GM19043 (cell line): Measurements from ENCODE around the gene OR4K14.
"Not testable (repeated sequence)": the region's sequence is repeated elsewhere in the genome, so short reads cannot be mapped to it uniquely, and the experiment has no call there.

ENCODE experiments used
- ATAC-seq: cut with Tn5 transposase; IDR thresholded peaks from one replicate; pipeline ENCODE4 v1.9.1; 2021; ENCODE audit warnings: low read depth; ENCODE audit not compliant: unreplicated experiment

OR4K14 gene, protein sequence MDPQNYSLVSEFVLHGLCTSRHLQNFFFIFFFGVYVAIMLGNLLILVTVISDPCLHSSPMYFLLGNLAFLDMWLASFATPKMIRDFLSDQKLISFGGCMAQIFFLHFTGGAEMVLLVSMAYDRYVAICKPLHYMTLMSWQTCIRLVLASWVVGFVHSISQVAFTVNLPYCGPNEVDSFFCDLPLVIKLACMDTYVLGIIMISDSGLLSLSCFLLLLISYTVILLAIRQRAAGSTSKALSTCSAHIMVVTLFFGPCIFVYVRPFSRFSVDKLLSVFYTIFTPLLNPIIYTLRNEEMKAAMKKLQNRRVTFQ

DNA sequence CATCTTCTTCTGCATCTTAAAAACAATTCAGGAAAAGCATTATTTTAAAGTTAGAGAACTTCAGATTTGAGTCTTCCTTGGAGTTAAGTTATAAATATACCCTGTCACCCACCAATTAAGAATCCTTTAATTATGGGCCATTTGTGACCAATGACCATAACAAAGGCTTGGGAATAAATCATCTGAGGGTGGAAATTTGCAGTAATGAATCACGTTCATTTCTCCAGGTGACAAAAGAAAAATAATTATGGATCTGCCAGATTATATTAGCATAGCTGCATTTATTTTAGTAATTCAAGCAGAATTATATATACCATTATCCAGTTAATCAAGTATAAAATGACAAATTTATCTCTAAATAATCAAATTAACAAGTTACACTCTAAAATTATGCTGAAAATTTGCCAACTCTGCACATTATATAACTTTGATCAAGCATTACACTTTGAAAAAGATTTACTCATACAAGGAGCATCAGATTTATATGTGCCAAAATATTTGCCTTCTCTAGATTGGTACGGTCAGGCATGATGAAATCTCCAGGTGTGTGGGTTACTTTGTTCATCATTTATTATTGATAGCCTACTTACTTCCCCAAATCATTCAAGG is at the start of gene OR4K14:
Gene OR4K14, minus strand, starts transcription at position 51 of the 609 bp plus-strand sequence. CDS start 4,114 bp downstream, outside the sequence.
- no peak for ATAC-seq

DNA sequence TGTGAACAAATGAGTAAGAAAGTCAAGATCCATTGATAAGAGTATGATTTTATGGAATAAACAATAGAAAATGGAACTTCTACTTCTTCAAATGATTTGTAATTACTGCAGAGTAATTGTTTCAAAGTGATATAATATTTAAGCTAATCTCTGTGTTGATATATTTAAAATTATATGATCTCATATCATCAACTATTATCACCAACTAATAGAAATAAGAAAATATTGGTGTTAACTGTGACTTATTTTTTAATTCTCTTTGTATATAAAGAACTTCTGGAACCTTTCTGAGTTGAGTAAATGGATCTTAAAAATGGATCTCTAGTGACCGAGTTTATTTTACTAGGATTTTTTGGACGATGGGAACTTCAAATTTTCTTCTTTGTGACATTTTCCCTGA is 40.6 kb upstream of the OR4K14 start, which contains the start of gene OR4L1:
Gene OR4L1, plus strand, starts transcription at position 301 of the 400 bp plus-strand sequence. Its CDS starts 0 bp downstream, at position 301.
- no peak for ATAC-seq

DNA sequence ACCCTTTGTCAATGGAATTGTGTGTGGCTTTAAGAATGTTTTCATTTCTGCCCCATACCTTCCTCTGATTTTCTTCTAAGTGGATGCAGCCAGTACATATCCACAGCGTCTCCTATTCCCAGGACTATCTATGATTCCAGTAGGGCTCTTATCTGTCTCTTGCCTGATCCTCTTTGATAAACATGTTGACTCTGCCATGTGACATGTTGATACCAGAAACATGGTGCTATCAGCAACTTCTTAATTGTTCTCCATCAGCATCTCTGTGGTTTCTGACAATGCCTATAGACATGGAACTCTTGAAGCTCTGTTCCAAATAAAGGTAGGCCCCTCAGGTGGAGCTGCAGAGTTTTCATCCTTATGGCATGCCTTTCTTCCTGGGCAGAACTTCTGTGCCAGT is 29.1 kb upstream of the OR4K14 start:
- ATAC-seq = no peak

DNA sequence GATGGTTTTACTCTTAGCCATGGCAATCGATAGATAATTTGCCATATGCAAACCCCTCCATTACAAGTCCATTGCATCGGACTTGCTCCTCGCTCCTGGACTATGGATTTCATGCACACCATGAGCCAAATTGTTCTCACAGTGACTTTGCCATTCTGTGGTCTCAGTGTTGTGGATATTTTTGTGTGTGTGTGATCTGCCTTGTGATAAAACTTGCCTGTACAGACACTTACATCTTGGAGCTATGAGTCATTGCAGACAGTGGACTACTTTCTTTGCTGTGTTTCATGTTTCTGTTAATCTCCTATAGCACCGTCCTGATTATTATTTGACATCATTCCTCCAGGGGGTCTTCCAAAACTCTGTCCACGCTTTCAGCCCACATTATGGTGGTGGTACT is 25.1 kb upstream of the OR4K14 start:
- no peak for ATAC-seq

DNA sequence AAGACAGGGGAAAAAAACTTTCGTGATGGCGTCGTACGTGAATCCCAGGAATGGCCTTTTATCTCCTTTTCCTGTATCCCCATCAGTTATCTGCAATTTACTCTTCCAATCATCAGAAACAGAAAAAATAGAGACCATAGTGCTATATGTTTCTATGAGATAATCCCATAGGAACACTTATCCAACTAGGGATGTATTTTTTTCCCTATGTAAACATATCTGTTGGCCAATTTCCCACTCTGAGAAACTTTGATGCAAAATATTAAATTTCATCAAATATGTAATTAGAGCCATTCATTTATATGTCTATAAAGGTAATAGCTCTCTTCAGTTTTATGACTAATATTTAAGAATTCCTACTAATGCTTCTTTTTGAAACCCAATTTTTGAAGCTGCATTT is 16.8 kb upstream of the OR4K14 start, which contains the start of gene OR4K13:
Gene OR4K13, minus strand, starts transcription at position 101 of the 400 bp plus-strand sequence. CDS start 1,280 bp downstream, outside the sequence.
- no peak for ATAC-seq

DNA sequence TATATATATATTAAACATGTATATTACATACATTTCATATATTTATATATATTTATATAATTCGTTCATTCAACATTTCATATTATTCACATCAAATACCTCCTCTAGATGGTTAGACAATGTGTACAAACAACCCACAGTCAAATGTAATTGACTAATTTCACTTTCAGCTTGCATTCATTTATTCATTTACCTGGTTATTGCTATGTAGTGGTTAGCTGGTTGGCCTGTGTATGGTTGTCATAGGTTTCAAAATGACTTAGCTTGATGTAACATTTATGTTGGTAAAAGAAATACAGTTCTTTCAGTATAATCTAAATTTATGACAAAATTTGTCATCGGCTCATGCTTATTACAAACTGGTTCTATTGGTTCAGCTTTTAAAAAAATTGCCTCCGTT is 16.3 kb upstream of the OR4K14 start:
- no peak for ATAC-seq

DNA sequence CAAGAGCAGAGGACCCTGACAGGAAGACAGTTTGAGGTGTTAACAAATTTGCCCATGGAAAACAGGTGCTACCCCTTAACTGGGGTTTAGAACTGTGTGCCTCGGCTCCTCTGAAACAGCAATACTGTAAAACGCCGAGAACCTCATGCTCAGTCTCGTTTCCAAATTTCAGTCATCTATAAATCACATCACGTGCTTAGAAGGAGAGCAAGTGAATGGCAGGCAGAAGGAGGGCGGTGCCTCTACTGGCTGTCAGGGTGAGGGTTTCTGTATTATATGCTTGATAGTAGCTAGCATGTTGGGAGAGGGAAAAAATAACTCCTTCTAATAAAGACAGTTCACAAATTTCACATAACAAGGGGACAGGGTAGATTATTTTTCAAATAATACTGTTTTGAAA is 12.0 kb upstream of the OR4K14 start:
- no peak for ATAC-seq

DNA sequence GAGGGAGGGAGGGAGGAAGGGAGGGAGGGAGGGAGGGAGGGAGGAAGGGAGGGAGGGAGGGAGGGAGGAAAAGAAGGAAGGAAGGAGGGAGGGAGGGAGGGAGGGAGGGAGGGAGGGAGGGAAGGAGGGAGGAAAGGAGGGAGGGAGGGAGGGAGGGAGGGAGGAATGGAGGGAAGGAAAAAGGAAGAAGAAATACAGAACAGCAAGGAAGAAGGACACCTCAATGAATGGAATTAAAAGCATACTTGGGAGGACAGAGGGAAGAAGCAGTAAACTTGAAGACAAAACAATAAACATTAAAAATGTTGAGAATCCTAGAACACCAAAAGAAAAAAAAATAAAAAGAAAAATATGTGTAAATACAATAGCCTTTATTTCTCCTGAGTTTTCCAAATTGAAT is 11.0 kb downstream of the OR4K14 start:
- no peak for ATAC-seq

DNA sequence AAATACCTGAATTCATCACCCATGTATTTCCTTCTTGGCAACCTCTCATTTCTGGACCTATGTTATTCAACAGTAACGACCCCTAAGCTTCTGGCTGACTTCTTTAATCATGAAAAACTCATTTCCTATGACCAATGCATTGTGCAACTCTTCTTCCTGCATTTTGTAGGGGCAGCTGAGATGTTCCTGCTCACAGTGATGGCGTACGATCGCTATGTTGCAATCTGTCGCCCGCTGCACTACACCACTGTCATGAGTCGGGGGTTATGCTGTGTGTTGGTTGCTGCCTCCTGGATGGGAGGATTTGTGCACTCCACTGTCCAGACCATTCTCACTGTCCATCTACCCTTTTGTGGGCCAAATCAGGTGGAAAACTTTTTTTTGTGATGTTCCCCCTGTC is 16.8 kb downstream of the OR4K14 start:
- ATAC-seq = no peak

DNA sequence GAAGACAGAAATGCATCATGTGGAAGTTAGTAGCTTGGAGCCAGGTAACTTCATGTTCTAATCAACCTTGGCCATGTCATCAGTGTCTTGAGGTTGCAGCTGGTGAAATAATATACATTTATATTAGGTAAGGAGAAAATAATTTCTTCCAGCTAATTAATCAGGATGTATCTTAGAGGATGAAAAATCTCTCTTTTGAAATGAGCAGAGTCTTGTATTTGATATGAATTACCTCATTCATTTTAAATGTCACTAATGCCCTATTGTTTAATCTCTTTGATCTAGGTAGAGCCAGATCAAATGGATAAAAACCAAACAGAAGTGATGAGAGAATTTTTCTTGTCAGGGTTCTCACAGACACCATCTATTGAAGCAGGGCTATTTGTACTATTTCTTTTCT is 17.2 kb downstream of the OR4K14 start, which contains the start of gene OR4Q2:
Gene OR4Q2, plus strand, starts transcription at position 301 of the 400 bp plus-strand sequence.
- ATAC-seq = no peak

DNA sequence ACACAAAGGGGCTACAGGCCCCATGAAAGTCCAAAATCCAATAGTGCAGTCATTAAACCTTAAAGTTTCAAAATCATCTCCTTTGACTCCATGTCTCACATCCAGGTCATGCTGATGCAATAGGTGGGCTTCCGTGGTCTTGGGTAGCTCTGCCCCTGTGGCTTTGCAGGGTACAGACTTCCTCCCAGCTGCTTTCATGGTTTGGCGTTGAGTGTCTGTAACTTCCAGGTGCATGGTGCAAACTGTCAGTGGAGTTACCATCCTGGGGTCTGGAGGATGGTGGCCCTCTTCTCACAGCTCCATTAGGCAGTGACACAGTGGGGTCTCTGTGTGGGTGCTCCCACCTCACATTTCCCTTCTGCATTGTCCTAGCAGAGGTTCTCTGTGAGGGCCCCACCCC is 25.7 kb downstream of the OR4K14 start:
- no peak for ATAC-seq

DNA sequence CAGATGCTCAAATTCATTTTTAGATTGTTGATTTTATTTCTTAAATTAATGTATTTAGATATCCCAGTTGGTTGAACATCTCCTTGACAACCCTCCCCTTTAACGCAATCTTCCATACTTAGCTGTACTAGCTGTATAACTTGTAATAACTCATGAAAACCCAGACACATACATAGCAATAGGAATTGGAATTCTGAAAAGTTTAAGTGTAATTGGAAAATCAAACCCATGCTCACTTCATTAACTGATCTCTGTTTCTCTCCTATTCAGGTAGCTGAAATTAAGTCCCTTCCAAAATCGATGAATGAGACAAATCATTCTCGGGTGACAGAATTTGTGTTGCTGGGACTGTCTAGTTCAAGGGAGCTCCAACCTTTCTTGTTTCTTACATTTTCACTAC is 43.8 kb downstream of the OR4K14 start, which contains the start of gene OR4K15:
Gene OR4K15, plus strand, starts transcription at position 301 of the 400 bp plus-strand sequence. Its CDS starts 0 bp downstream, at position 301.
- no peak for ATAC-seq

DNA sequence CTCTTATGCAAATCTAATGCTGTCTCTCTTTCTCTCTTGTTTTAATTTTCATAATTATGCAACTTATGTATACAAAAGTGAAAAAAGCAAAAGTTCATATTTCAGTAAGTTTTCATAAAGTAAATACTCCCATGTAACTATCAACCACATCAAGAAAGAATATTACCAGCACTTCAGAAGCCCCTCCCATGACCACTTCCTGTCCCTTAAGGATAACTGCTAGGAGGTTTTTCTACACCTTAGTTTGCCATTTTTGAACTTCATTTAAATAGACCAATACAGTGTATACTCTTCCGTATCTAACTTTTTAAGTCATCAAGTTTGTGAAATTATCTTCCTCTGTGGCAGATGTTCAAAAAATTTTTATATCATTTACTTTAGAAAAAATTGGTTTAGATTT is 44.3 kb downstream of the OR4K14 start:
- ATAC-seq = no peak

DNA sequence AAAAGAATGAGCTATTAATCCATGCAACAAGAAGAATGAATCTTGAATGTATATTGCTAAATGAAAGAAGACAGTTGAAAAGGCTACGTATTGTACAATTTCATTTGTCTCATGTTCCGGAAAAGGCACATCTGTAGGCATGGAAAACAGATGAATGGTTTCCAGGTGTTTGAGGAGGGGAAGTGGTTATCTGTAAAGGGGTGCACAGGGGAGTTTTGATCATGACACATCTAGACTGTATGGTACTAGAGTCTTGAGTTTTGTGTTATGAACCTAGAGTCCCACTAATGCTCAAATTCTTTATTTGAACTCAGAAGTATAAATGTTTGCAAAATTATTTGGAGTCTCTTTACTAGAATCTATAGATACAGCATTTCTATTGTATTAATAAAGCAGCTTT is 49.4 kb downstream of the OR4K14 start:
- not testable (repeated sequence) for ATAC-seq
